Measurements from ENCODE around the gene UBE2D2. TPM values are rescaled to one million over a fixed set of nuclear protein-coding genes. Genes with fewer than 3 reads are reported as not detected.

Gene UBE2D2
- total and polyA plus RNA-seq, 10 of the 15 experiments (the other 5 are each of a cell fraction or from before 2014, with no cell fraction given) = 58.6 to 245 (median 128) TPM

DNA sequence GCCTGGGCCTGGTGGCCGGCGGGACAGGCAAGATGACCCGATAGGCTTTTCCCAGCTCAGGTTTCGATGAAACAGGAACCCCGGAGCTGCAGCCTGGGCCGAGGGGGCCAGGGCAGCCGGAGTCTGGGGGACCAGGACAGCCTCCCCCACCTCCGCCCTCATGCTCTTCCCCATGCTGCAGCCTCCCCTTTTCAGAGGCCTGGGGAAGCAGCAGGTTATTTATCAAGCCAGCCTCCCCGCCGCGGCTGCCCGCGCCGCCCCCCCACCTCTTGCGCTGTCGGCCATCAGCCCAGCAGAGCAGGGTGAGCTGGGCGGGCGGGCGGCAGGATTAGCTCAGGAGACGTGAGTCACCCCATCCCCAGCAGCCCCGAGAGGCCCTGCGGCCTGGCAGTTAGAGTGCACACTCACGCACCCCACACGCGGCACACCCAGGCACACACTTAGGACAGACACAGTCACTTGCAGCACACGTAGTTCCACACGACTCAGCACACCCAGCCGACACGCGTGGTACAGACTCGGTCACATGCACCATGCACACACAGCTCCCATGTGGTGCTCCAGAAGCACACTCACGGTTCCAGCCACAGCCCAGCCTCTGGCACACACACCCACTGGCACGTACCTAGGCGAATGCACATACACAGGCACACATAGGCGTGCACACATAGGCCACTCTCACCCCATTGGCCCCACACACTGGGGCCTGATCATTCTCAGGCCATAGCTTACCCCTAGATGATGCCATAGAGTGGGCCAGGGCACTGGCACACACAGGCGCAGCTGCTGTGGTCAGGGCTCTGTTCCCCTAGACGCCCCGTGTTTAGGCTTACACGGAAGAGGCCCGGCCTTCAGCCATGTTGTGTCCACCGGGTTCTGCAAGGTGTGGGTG is 100.0 kb downstream of the UBE2D2 start (continued):
- TF ChIP-seq, protein P1, sequence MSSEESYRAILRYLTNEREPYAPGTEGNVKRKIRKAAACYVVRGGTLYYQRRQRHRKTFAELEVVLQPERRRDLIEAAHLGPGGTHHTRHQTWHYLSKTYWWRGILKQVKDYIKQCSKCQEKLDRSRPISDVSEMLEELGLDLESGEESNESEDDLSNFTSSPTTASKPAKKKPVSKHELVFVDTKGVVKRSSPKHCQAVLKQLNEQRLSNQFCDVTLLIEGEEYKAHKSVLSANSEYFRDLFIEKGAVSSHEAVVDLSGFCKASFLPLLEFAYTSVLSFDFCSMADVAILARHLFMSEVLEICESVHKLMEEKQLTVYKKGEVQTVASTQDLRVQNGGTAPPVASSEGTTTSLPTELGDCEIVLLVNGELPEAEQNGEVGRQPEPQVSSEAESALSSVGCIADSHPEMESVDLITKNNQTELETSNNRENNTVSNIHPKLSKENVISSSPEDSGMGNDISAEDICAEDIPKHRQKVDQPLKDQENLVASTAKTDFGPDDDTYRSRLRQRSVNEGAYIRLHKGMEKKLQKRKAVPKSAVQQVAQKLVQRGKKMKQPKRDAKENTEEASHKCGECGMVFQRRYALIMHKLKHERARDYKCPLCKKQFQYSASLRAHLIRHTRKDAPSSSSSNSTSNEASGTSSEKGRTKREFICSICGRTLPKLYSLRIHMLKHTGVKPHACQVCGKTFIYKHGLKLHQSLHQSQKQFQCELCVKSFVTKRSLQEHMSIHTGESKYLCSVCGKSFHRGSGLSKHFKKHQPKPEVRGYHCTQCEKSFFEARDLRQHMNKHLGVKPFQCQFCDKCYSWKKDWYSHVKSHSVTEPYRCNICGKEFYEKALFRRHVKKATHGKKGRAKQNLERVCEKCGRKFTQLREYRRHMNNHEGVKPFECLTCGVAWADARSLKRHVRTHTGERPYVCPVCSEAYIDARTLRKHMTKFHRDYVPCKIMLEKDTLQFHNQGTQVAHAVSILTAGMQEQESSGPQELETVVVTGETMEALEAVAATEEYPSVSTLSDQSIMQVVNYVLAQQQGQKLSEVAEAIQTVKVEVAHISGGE (CRISPR knock-in tag; IDR thresholded peaks at IDR 0.05) = no peak
- TF ChIP-seq RELA (IDR thresholded peaks at IDR 0.05; ENCODE audit: borderline replicate concordance, partially characterized antibody) = no peak
- TF ChIP-seq ZNF274 (IDR thresholded peaks at IDR 0.05; ENCODE audit: insufficient read depth, insufficient read length) = no peak
- TF ChIP-seq DPF2 (IDR thresholded peaks at IDR 0.05) = peak; percentile 74; the same call in 1 of the 2 replicates
- TF ChIP-seq, protein P2, sequence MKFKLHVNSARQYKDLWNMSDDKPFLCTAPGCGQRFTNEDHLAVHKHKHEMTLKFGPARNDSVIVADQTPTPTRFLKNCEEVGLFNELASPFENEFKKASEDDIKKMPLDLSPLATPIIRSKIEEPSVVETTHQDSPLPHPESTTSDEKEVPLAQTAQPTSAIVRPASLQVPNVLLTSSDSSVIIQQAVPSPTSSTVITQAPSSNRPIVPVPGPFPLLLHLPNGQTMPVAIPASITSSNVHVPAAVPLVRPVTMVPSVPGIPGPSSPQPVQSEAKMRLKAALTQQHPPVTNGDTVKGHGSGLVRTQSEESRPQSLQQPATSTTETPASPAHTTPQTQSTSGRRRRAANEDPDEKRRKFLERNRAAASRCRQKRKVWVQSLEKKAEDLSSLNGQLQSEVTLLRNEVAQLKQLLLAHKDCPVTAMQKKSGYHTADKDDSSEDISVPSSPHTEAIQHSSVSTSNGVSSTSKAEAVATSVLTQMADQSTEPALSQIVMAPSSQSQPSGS (IDR thresholded peaks at IDR 0.05; ENCODE audit: low read length) = no peak
- TF ChIP-seq TBL1XR1 (IDR thresholded peaks at IDR 0.05; ENCODE audit: low read depth, low read length) = no peak
- TF ChIP-seq, protein P3, sequence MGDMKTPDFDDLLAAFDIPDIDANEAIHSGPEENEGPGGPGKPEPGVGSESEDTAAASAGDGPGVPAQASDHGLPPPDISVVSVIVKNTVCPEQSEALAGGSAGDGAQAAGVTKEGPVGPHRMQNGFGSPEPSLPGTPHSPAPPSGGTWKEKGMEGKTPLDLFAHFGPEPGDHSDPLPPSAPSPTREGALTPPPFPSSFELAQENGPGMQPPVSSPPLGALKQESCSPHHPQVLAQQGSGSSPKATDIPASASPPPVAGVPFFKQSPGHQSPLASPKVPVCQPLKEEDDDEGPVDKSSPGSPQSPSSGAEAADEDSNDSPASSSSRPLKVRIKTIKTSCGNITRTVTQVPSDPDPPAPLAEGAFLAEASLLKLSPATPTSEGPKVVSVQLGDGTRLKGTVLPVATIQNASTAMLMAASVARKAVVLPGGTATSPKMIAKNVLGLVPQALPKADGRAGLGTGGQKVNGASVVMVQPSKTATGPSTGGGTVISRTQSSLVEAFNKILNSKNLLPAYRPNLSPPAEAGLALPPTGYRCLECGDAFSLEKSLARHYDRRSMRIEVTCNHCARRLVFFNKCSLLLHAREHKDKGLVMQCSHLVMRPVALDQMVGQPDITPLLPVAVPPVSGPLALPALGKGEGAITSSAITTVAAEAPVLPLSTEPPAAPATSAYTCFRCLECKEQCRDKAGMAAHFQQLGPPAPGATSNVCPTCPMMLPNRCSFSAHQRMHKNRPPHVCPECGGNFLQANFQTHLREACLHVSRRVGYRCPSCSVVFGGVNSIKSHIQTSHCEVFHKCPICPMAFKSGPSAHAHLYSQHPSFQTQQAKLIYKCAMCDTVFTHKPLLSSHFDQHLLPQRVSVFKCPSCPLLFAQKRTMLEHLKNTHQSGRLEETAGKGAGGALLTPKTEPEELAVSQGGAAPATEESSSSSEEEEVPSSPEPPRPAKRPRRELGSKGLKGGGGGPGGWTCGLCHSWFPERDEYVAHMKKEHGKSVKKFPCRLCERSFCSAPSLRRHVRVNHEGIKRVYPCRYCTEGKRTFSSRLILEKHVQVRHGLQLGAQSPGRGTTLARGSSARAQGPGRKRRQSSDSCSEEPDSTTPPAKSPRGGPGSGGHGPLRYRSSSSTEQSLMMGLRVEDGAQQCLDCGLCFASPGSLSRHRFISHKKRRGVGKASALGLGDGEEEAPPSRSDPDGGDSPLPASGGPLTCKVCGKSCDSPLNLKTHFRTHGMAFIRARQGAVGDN (IDR thresholded peaks at IDR 0.05) = peak; percentile 52; the same call in 1 of the 2 replicates
